NCI-H748 (cell line): ENCODE measurements around the gene KRTAP5-11.
"Not testable (repeated sequence)": the region's sequence is repeated elsewhere in the genome, so short reads cannot be mapped to it uniquely, and the experiment has no call there.

Experiments
- DNase-seq: peaks from one replicate; lab custom pipeline; 2025; ENCODE audit not compliant: unreplicated experiment; lab: John Stamatoyannopoulos, UW

The KRTAP5-11 gene, protein sequence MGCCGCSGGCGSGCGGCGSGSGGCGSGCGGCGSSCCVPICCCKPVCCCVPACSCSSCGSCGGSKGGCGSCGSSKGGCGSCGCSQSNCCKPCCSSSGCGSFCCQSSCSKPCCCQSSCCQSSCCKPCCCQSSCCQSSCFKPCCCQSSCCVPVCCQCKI

DNA sequence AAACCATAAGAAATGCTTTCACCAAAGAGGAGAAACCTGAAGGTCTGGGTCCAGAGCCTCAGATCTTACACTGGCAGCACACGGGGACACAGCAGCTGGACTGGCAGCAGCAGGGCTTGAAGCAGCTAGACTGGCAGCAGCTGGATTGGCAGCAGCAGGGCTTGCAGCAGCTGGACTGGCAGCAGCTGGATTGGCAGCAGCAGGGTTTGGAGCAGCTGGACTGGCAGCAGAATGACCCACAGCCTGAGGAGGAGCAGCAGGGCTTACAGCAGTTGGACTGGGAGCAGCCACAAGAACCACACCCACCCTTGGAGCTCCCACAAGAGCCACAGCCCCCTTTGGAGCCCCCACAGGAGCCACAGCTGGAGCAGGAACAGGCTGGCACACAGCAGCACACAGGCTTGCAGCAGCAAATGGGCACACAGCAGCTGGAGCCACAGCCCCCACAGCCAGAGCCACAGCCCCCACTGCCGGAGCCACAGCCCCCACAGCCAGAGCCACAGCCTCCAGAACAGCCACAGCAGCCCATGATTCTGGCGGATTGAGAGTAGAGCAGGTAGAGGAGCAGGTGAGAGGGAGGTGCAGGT, at the start of gene KRTAP5-11:
Gene KRTAP5-11 (minus strand): TSS at position 567 of the 587 bp plus-strand sequence. CDS start 38 bp downstream, at position 529.
- no peak for DNase-seq

GRCh38 chr11:71631551-71631950, 48.9 kb upstream of the KRTAP5-11 start:
- DNase-seq, result not testable (repeated sequence)

GRCh38 chr11:71630071-71630470, 47.4 kb upstream of the KRTAP5-11 start:
- DNase-seq, result not testable (repeated sequence)

DNA sequence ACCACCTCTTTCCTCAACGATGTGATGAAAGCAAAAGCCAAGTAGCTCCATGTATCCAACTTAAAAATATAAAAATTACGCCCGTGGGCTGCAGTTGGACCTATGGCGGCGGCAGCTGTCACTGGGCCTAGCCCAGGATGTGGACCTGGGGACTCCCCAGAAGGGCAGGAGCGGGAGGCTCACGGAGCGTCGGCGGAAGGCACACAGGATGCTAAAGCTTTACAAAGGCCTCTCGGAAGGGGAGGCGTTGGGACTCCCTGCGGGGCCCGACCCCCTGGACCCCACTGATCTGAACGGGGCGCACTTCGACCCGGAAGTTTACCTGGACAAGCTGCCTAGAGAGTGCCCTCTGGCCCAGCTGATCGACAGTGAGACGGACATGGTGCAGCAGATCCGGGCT, 46.3 kb upstream of the KRTAP5-11 start:
- not testable (repeated sequence) for DNase-seq

- DNase-seq, result not testable (repeated sequence)
Observed at GRCh38 chr11:71623226-71623625, 40.6 kb upstream of the KRTAP5-11 start.

DNA sequence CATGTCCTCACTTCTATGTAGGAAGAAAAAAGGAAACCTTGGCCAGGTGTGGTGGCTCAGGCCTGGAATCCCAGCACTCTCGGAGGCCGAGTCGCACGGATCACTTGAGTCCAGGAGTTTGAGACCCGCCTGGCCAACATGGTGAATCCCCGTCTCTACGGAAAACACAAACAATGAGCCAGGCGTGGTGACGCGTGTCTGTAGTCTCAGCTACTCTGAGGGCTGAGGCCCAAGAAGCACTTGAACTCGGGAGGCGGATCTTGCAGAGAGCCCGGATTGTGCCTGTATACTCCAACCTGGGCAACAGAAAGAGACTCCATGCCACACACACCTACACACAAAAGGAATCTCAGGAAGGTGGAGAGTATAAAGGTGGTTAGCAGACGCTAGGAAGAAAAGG, 39.9 kb upstream of the KRTAP5-11 start:
- DNase-seq, result not testable (repeated sequence)

DNA sequence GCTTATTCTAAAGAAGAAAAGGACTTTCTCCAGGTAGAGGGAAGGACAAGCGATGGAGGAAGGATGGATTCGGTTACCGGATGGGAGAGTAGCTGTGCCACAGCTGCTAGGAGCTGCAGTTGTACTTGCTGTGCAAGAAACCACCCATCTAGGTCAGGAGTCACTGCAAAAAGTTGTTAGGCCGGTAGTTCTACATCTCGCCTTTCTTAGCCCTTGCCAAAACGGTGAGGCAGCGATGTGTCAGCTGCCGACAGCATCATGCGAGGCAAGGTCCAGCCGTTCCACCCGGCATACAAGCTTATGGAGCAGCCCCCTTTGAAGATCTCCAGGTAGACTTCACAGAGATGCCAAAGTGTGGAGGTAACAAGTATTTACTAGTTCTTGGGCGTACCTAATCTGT, 32.3 kb upstream of the KRTAP5-11 start:
- not testable (repeated sequence) for DNase-seq

DNA sequence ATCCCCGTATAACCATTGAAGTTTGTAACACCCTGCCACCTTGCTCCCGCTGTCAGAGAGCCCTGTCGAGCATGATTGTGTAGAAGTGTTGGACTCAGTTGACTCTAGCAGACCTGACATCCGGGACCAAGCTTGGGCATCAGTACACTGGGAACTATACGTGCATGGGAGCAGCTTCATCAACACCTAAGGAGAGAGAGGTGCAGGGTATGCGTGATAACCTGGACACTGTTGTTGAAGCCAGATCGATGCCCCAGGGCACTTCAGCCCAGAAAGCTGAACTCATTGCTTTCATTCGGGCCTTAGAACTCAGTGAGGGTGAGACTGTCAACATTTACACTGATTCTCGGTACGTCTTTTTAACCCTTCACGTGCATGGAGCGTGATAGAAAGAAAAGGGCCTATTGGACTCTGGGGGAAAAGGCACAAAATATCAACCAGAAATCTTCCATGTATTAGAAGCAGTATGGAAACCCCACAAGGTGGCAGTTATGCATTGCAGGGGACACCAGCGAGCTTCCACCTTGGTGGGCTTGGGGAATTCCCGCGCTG, 31.8 kb upstream of the KRTAP5-11 start:
- DNase-seq, result not testable (repeated sequence)

DNA sequence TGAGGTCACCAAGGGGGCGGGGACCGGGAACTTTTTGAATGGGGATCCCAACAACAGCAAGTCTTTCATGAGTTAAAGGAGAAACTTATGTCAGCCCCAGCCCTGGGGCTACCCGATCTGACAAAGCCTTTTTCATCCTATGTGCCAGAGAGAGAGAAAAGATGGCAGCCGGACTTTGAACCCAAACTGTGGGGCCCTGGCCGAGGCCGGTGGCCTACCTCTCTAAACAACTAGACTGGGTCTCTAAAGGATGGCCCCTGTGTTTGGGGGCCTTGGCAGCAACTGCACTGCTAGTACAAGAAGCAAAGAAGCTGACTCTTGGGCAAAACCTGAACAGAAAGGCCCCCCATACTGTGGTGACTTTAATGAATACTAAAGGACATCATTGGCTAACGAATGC, 31.3 kb upstream of the KRTAP5-11 start:
- not testable (repeated sequence) for DNase-seq

GRCh38 chr11:71611218-71611910, 28.7 kb upstream of the KRTAP5-11 start:
- DNase-seq, result peak; percentile 19

- DNase-seq, result not testable (repeated sequence)
Observed at GRCh38 chr11:71608272-71608671, 25.6 kb upstream of the KRTAP5-11 start.

- not testable (repeated sequence) for DNase-seq
Observed at GRCh38 chr11:71607520-71608216, 25.0 kb upstream of the KRTAP5-11 start.

DNA sequence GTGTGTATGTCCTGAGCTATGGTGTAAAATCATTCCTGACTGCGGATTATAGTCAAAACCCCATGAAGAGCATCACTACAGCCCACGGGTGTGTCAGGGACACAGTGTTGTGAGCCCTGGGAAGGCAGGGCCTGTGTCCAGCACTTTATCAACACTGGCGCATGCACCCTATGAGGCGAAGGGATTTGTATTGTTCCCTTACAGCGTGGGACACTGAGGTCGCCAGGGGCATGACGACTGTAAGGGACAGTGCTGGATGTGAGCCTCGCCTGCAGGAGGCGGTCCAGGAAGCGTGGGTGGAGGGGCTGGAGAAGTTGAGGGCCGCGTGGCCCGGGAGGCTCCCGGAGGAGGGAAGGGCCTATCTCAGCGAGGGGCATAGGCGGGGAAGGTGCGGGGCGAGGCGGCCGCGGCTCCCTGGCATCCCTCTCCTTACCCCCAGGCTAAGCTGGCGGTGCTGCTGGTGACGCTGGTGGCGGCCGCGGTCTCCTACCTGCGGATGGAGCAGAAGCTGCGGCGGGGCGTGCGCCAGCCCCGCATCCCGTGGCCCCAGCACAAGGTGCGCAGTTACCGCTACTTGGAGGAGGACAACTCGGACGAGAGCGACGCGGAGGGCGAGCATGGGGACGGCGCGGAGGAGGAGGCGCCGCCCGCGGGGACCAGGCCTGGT, 24.3 kb upstream of the KRTAP5-11 start:
- not testable (repeated sequence) for DNase-seq

DNA sequence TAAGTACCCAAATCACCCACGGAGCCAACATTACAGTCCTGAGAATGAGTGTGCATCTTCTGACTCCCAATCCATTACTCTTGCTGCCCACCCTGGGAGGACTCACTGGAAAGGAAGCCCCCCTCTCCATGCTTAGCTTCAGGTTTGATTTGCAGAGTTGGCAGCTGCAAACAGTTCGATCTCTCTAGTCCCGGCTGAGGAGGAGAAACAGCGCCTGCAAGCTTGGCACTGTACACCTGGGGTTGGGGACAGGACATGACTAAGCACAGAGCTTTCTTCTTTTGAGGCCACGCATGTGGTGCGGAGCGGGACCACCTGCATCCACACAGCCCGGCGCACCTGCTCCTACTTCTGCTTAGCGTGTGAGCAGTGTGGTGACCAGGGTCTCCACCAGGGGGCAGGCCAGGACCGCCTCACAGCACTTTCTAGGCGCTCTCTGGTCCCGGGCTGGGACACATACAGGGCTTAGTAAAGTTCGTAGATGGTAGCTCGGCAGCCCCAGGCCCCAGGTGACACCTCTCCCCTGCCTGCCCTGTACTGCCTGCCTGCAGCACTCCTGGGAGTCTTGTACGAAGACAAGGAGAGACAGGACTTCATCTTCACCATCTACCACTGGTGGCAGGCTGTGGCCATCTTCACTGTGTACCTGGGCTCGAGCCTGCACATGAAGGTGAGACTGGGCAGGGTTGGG, 22.3 kb upstream of the KRTAP5-11 start:
- peak; percentile 15 for DNase-seq

- DNase-seq, result not testable (repeated sequence)
Observed at GRCh38 chr11:71603221-71603620, 20.5 kb upstream of the KRTAP5-11 start.

DNA sequence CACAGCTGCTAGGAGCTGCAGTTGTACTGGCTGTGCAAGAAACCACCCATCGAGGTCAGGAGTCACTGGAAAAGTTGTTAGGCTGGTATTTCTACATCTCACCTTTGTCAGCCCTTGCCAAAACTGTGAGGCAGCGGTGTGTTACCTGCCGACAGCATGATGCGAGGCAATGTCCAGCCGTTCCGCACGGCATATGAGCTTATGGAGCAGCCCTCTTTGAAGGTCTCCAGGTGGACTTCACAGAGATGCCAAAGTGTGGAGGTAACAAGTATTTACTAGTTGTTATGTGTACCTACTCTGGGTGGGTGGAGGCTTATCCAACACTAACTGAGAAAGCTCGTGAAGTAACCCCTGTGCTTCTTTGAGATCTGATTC, 6.9 kb upstream of the KRTAP5-11 start:
- DNase-seq, result not testable (repeated sequence)

GRCh38 chr11:71588822-71589545, 6.3 kb upstream of the KRTAP5-11 start:
- DNase-seq, result not testable (repeated sequence)

DNA sequence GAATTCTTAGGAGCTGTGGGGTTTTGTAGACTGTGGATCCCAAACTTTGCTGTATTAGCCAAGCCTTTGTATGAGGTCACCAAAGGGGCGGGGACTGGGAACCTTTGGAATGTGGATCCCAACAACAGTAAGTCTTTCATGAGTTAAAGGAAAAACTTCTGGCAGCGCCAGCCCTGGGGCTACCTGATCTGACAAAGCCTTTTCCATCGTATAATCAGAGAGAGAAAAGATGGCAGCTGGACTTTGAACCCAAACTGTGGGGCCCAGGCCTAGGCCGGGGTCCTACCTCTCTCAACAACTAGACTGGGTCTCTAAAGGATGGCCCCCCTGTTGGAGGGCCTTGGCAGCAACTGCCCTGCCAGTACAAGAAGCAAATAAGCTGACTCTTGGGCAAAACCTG, 5.6 kb upstream of the KRTAP5-11 start:
- DNase-seq, result not testable (repeated sequence)

- not testable (repeated sequence) for DNase-seq
Observed at GRCh38 chr11:71585673-71586072, 3.0 kb upstream of the KRTAP5-11 start.
